ENCODE measurements around the gene PLXND1.

Gene PLXND1

DNA sequence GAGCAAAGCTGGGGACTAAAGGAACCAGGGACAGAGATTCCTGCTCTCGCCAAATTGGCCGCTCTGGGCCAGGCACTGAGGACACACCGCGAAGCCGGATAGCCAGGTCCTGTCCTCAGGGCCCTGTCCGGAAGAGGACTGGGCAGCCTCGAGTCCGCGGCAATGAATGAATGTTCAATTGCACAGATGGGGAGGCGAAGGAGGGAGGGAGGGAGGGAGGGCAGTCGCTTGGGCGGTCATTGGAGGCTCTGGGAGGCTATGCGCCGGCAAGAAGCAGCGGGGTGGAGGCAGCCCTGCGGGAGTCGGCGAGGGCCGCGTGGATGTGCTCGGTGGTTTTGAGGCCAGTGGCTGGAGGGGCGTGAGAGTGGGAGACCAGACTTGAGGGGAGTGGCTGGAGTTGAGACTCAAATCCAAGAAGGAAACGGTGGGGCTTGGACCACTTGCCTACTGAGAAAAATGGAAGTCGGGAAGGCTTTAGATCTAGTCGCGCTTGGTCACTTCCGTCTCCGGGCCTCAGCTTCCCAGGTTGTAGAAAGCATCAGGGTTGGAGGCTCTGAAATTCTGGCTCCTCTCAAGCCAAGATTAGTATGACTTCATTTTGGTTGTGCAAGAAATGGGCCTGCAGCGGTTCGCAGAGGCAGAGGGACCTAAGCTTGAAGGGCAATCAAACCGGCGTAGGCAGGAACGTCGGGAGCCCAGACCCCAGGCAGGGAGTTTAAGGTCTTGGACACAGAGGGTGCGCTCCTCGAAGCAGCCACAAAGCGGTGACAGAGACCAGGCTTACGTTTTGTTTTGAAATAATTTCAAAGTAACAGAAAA is 21.1 kb upstream of the PLXND1 start:
- peak; percentile 31 for DNase-seq

DNA sequence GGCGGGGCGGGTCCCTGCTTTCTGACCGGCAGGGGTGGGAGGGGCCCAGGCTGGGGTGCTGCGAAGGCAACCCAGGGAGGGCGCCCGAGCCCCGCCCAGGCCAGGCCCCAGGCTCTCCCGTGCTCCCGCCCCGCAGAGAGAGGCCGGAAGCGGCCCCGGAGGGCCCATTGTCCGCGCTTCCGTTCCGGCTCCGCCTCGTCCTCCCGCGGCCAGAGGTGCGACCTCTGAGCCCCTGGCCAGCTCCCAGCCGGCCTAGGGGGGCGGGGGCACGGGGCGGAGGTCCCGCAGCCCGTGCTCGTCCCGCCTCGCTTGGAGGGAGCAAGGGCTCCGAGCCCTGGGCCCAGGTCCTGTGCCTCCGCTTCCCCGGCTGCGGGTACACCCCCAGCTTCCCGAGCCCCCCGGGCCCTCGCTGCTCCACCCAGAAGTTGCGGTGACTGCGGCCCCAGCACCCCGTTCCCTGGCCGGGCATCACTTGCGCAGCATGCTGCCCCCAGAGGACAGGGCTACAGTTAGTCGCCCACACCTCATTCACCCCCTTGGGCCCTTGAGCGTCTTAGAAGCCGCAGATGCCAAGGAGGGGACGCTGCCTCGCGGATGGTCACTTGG is 20.4 kb upstream of the PLXND1 start:
- DNase-seq: peak; percentile 59

DNA sequence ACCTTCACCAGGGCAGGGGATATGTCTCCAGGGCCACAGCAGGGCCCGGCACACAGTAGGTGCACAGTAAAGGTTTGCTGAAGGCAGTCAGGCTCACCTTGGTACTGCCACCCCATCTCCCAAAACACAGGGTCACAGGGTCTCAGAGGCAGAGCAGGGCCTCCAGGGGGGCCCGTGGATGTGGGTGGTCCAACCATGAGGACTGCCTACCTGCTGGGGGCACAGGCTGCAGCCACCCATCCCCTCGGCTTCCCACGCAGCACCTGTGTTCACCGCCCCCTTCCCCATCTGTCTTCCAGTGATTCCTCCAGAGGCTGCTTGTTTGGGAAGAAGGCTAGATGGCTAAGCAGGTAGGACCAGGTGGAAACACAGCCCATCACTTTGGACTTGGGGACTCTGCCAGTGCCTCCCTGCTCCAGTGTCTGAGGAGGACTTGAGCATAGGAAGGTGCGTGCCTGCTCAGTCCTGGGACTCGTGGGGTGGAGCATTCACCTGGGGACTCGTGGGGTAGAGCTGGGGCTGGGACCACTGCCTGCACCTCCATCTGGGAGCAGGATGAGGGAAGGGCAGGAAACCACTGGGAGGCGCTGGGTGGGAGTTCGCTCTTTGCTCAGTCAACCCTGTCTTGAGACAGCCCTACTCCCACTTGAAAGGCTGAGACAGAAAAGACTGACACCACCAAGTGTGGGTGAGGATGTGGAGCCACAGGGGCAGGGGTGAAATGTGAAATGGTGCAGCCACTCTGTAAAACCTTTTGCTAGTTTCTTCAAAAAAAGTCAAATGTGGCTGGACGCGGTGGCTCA is 18.8 kb upstream of the PLXND1 start:
- no peak for DNase-seq

DNA sequence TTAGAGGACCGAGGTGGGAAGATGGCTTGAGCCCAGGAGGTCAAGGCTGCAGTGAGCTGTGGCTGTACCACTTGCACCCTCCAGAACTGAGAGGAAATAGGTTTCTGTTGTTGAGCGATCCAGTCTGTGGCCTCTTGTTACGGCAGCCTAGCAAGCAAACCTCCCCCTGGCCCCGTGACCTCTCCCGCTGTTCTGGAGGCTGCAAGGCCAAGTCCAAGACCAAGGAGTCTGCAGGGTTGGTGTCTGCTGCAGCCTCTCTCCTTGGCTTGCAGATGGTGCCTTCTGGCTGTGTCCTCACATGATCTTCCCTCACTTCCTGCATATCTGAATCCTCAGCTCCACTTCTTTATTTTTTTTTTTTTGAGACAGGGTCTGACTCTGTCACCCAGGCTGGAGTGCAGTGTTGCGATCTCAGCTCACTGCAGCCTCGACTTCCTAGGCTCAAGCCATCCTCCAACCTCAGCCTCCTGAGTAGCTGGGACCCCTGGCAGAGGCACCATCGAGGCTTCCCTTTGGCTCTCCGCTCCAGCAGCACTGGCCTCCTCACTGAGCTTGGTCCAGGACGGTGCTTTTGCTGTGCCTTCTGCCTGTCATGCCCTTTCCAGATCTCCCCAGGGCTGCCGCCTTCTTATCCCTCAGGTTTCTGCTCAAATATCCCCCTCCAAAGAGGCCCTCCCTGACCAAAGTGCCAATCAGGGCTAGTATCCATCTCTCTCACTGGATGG is 18.0 kb upstream of the PLXND1 start:
- no peak for DNase-seq

DNA sequence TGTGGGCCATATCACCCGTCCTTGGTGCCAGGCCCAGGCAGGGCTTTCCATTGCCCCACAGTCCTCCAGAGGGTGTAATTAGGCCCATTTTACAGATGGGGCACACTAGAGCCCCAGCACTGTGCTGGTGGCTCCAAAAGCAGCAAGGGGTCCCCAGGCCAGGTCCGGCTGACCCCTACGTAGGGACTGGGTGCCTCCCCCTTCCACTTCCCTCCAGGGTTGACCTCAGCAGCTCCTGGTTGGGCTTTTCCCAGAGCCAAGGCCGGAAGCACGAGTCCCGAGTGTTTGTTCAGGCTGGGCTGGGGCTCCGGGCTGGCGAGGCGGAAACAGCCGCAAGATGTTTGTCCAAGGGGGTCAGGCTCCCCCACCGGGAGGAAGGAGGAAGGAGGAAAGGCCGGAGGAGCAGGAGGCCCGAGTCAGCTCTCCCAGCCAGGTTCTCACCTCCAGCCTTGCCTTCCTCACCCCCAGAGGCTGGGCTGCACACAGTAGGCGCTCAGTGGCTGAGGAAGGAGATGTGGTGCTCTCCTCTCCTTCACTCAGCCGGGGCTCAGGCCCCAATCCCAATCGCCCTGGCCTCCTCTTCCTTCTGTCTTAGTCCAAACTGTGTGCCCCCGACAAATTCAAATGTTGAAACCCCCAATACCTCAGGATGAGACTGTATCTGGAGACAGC is 17.1 kb upstream of the PLXND1 start:
- DNase-seq: peak; percentile 45

DNA sequence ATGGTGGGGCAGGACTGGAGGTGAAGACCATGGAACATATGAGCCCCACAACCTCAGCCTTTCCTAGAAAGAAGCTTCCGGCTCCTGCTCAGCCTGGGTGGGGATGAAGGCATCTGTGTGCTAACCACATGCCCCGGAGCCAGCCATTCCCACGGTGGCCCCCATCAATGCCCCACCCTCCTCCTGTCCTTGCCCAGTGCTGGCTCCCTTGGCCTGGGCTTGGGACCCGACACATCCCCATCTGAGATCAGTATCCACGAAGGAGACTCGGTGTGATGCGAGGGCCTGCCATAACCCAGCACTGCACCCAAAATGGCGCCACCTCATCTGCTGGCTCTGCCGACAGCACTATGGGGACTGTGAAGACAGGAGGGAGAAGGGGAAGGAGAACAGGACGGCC is 16.5 kb upstream of the PLXND1 start:
- DNase-seq: no peak

DNA sequence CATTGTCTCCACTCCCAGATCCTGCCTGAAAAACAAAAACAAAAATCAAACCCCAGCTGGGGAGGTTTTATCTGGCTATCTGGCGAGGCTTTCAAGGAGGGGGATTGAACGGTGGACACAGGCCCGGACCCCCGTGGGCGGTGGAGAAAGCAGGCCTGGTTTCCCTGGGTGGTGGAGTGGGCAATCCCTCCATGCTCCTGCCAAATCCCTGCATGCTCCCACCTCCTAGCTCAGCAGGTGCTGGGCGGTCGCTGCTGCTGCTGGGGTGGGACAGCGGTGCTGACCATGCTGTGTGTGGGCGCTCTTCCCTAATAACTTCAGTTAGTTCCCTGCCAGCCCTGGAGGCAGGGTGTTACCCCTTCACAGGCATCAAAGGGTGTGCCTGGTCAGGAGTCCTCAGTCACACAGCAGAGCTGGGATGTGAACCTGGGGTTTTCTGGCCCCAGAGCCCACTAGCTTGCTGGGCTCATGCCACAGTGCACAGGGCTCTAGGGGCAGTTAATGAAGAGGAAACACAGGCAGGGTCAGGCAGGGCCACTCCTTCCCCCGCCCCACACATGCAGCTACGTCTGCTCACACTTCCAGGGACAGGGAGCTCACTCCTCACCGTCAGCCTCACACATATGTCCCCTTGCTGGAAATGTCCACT is 15.9 kb upstream of the PLXND1 start:
- no peak for DNase-seq

DNA sequence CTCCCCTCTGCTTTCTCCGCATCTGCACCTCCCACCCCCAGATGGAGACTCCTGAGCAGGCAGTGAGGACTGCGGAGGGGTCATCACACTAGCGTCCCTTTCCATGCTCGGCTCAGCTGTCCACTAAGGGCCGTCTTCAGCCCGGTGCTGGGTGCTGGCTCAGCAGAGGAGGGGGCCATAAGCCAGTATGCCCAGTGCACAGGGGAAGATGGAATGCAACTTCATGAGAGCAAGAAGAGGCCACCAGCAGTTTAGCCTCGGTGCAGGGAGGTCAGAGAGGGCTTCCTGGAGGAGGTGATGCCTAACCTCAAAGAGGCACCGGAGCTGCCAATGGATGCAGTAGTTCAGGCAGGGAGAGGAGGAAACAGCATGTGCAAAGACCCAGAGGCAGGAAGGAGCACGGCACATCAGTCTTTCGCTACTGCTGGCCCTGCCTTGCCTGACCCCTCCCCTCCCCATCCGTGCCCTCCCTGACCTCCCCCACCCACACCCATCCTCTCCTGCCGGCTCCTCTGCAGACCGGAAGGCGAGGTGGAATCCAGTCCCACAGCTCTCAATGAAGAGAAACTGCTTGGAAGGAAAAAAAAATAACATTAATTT is 15.2 kb upstream of the PLXND1 start:
- DNase-seq: no peak

DNA sequence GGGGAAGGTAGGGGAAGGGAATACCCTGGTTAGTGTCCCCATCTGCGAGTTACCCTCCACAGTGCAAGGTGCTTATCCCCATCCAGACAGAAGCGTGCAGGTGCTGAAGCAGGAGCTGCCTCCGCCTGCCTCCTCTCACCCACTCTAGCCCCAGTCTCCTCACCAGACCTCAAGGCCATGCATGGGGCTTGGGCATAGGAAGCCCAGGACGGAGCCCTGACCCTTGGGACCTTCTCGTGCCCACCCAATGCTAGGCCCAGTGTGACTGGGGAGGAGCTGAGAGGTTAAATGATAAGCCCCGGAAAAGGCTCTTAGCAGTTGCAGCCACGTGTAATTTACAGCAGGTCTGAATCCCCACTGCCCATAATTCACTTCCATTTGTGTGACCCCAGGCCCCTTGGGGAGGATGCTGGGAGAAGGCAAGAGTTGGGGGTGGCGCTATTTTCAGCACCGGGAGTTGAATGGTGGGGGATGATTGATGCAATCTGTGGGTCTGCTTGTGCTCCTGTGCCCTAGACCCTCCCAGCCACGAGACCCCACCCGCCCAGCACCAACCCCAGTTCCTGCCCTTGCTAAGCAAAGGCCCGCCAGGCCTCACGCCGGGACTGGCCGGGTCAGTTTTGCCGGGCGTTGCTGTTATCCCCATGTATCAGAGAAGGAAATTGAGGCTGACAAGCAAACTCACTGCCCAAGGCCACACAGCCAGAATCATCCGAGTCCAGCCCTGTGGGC is 14.5 kb upstream of the PLXND1 start:
- no peak for DNase-seq

DNA sequence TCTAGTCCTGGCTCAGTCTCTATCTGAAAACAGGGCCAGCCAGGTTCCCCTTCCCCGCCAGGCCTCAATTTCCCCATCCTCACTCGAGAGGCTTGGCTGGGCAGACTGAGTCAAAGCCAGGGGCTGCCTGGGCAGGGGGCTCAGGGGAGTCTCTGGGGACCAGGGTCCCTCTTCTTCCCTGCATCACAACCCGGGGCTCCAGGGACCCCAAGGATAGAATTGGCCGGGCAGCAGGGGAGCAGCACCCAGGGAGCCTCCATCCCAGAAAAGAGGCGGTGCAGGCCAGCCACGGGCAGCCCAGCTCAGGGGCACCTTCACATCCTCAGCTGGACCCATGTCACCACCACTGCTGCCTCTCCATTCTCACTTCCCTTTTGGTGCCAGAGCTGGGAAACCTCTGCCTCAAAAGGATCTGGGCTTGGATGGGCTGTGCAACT is 13.3 kb upstream of the PLXND1 start:
- no peak for DNase-seq

DNA sequence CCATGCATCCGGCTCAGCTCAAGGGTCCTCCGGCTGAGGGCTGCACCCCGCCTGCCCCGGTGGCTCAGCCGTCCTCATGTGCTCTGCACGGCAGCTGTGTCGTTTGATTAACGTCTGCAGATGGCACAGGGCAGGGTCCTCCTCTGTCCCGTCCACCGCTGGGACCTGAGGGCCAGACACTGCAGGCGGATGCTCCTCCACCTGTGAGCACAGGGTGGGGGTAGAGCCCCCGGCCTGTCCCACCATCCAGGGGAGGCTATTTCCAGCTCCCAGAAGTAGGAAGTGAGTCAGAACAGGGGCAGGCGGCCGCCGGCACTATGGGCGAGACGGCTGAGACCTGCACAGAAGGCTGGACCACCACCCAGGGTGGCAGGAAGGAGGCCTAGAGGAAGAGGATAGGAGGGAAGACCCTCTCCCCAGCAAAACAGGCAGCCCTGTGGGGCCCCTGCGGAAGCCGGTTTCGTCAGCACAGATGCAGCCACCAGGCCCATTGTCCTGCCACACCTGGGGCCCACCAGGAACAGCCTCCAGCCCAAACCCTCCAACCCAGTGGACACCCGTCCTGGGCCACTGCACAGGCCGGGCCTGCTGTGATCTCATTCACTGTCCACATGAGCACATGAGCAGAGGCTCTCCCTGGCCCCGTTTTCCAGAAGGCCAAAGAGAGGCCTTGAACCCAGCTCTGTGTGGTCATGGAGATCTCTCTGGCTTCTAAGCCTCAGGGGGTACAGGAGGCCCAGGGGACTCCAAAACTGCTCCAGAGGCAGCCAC is 12.6 kb upstream of the PLXND1 start:
- DNase-seq: no peak

DNA sequence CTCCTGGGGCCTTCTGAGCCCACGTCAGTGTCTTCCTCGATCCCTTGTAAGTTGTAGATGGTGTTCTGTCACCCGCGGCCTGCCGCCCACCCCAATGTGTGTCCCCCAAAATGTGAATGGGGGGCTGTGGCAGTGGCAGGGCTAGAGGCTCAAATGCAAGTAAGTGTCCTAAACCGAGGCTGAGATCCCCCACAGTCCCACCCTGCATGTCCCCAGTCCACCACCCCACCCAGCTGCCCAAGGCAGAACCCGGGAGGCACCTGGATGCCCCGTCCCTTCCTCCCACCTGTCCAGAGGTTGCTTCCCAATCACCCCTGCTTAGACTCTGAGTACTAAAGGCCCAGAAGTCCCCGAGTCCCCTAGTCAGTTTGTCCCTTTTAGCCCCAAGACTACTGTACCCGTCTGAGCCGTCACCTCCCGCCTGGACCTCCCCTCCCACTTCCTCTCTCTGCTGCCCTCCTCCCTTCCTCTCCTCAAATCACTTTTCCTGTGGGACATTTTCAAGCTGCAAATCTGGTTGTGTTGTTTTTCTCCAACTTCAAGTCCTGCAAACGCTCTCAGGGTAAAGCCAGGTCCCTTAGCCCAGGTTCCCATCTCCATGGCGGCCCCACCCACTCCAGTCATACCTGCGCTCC is 11.8 kb upstream of the PLXND1 start:
- DNase-seq: no peak

DNA sequence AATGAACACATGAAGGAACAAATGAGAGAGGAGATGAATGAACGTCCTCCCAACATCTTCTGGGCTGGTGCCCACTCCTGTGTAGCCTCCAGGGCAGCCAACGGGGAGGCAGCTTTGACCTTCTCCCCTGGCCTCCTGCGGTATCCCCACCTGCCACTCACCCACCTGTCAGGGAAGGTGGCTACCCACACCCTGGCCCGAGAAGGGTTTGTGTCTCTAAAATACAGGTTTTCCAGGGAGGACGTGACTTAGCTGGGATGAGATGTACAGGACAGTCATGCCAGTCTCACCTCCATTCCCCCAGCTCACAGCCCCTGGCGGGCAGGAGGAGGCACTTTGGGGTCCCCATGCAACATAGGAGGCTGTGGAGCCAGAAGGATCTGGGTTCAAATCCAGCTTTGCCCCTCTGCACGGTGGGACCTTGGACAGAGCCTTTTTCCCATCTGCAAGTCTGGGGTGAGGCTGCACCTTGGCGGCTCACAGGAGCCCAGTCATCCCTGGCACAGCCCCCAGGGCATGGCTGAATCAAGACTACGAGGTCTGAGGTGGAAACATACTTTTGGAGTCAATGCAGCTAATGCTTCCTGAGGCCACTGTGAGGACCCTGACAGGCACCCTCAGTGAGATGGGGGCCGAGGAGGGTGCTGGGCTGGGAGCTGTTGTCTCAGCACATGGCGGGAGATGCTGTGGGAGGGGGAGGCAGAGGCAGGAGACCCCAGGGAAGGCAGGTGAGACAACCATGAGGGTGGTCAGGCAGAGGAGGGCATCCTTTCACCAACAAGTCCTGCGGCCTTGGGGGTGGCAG is 11.1 kb upstream of the PLXND1 start:
- no peak for DNase-seq

DNA sequence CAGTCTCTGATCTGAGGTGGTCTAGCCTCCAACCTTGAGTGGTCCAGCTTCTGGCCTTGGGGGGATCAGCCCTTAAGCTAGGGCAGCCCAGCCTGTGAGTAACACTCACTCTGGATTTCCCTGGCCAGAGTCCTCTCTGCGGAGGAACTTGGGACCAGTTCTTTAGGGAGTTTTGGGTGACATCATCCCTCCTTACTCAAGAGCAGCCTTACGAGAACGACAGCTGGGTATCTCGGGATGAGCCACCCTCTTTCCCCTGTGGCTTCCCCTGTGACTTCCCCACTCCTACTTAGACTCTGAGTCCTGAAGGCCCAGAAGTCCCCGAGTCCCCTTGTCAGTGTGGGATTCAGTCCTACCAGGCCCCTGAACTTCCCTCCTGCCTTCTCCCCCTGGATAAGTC is 10.2 kb upstream of the PLXND1 start:
- DNase-seq: no peak

DNA sequence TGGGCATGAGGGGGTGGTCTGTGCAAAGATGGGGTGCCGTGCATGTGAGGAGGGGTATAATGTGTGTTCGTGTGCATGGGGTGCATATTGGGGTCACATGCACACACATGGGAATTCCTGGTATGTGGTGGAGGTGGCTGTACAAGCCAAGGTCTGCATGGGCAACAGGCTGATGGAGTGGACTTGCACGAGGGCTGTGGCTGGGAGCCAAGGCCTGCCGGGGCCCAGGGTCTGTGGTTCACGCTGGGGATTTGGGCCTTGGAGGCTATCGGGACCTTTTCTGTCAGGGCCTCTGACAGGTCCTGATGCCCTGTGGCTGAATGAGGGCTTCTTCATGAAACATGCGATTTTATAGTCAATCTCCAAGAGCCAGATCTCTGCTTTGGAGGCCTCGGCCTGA is 9.8 kb upstream of the PLXND1 start:
- DNase-seq: no peak

DNA sequence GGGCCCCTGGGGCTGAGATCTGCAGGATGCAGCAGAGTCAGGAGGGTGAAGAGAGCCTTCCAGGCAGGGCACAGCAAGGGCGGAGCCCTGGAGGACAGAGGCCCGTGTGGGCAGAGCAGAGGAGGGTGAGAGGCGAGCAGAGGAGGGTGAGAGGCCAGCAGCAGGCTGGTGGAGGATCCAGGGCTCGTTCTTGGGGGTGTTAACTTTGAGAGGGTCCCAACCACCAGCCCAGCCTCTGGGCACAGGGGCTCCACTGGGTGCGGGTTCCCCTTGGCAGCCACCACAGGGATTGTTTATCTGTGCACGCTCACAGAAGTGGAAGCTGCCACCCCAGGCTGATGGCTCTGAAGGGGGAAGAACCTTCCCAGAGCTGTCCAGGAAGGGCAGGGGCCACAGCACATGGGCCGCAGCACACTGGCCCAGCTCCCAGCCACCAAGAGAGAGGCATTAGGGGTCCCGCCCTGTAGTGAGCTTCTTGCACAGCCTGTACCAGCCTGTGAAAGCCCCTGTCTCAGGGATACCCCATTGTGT is 9.3 kb upstream of the PLXND1 start:
- no peak for DNase-seq

DNA sequence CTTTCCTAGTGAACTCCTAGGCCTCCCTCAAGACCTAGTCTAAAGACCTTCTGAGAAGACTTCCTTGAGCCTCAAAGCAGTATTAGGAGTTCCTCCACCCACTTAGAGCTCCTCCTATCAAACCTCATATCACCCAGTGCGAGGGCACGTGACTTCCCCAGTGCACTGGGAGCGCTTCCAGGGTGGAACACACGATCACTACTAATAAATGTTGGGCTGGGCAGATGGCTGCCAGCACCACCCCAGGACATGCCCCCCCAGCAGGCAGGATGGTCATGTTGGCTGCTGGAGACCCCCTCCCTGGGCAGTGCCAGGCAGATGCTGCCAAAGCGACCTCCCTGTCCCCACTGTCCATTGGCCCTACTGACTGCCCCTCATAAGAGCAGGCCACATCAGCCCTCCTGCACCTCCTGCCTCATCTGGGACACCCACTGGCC is 8.5 kb upstream of the PLXND1 start:
- DNase-seq: no peak

DNA sequence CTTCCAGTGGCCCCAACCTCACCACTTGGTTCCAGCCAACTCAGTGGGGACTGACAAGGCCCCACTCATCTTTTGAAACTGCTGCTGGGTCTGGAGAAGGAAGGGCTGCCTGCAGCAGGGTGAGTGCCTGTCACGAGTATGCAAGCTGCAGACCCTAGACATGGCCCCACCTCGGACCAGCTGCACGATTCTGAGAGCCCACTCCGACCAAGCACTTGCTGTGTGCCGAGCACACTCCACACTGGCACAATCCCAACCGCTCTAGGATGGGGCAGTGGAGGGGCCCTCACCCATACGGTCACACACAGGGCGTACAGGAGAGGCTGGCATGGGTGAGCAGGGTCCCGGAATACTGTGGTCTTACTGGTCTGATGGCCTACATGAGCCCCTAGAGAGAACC is 8.0 kb upstream of the PLXND1 start:
- no peak for DNase-seq

Measured in NCI-H2029 (cell line).